Measurements from ENCODE around the gene TBATA.

The TBATA gene, protein sequence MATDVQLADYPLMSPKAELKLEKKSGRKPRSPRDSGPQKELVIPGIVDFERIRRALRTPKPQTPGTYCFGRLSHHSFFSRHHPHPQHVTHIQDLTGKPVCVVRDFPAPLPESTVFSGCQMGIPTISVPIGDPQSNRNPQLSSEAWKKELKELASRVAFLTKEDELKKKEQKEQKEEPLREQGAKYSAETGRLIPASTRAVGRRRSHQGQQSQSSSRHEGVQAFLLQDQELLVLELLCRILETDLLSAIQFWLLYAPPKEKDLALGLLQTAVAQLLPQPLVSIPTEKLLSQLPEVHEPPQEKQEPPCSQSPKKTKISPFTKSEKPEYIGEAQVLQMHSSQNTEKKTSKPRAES

DNA sequence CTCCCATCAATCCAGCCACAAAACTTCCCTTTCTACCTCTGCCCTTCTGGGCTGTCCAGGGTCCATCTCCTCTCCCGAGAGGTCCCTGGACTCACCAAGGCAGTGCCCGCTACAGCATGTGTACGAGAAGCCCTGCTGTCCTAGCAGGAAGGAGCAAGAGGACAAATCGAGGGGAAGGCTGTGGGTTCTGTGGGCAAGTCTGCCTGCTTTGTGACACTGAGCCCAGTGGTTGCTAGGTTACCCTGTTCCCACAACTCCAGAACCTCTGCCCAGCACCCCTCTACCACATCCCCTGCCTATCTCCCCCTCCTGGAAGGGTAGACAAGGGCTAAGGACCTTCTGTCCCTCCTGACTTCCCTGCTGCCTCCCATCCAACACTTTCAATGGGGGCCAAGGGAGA, at the start of gene TBATA:
Gene TBATA (minus strand): TSS at position 188 of the 400 bp plus-strand sequence. CDS start 1,998 bp downstream, outside the sequence.
- no peak for DNase-seq (ENCODE audit: low spot score)

DNA sequence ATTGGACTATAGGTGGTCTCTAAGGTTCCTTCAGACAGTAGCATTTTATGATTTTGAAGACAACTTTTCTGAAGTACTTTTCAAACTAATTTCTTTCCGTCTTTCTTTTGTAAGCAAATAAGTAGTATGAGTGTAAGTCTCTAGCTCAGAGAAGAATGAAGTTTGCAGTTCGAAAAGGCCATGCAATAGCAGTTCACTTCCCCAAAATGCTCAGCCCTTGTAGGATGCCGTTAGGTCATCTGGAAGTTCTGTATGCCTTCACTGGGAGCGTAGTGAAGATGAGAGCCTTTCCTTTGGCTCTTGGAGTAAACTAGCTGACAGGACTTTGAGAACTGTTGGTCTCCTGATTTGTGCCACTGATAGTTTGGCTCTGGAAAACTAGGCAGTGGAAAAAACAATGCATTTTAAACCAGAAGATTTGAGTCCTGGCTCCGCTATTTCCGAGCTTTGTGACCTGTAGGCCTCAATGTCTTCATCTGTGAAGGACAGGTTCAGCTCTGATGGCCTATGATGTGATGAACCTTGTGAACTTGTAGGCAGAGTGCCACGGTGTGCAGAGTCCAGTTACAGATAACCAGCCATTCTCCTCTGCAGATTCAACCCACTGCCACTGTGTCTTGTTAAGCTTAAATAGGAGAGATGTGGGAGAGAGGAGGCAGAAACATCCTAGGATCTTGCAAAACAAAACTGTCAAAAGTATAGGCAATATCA, 49.4 kb upstream of the TBATA start:
- no peak for DNase-seq (ENCODE audit: low spot score)

DNA sequence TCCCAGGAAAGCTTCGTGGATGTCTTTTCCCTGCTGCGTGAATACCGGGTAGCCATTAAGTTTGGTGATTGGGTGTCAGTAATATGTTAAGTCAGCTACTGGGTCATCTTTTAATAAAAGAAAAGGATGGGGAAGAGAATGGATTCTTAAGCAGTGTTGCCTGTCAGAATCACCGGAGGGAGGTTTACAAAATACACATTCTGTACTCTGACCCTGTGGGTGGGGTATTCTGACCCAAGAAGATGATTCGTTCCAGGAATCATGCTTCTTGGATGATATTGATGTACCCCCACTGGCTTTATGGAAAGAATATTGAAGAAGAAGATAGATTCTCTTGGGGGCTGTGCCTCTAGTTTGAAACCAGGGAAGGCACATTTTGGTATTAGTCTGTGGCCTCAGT, 48.8 kb upstream of the TBATA start:
- DNase-seq (ENCODE audit: low spot score), result no peak

DNA sequence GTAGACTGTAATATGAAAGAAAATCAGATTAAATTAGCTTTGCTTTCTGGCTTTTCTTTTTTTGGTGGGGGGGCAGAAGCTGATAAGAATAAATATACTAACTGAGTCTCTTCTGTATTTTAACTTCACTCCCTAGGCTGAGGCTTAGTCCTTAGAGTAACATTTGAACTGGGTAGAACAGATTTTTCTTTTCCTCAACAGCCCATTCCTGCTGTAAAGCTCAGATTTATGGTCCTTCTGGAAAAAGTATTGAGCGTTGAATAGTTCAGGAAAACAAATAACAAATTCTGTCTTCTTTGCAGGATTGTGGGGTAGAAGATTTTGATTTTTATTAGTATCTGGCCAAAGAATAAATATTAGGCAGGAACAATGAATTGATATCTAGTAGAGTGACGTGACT, 48.4 kb upstream of the TBATA start:
- no peak for DNase-seq (ENCODE audit: low spot score)

DNA sequence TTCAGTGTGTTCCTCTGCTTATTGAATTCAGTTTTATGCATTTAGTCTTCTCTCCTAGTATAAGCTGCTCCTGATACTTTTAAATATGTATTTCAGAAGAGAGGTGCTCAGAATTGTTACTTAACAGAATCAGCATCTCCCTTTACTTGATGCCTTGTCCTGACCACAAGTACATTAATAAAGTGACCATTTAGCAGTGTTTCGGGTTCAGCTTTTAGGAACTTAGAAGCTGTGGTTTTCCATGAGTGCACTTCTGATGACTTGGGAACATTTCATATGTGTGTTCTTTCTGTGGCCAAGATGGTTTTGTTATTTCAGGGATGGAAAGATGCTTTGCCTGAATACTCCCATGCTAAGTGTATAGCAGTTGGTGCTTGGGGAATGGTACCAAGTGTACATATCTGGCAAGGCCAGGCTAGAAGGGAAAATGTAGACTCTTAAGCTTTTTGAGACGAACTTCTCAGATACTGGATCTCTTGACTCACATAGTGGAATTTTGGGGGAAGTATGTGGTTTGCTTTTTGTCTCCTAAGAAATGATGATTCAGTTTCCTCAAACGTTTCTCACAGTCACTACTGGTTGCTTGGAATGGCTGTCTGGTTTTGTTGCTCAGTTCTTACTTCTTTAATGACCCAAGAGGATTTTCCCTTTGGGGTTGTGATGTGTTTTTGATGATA, 47.8 kb upstream of the TBATA start:
- peak; percentile 7 for DNase-seq (ENCODE audit: low spot score)

DNA sequence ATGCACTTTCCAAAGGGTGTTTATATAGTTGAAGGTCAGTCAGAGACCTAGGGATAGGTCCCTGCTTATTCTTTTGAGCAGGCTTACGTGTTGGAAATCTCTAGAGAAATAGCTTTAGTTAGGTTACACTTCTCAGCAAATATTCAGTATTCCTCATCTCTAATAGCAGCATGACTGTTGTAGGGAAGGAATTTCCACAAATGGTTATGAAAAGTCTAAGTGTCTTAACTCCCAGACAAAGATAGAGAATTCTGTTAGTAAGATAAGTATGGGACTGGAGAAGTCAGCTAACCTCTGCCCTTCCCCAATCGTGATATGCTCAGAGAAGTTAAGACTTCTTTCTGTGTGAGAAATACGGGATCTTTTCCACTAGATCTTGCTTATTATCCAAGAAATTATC, 47.0 kb upstream of the TBATA start:
- DNase-seq (ENCODE audit: low spot score), result no peak

DNA sequence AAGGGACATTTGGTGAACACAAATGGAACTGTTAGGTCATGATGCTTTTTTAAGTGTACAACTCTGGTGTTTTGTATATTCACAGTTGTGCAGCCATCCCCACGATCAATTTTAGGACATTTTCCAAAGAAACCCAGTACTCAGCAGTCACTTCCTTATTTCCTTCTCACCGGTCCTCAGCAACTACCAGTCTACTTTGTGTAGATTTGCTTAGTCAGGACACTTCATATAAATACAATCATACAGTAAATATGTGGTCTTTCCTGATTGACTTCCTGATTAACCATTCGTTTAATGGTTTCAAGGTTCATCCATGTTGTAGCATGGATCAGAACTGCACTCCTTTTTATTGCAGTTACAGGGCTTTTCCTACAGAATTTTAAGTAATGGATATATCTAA, 45.0 kb upstream of the TBATA start:
- no peak for DNase-seq (ENCODE audit: low spot score)

DNA sequence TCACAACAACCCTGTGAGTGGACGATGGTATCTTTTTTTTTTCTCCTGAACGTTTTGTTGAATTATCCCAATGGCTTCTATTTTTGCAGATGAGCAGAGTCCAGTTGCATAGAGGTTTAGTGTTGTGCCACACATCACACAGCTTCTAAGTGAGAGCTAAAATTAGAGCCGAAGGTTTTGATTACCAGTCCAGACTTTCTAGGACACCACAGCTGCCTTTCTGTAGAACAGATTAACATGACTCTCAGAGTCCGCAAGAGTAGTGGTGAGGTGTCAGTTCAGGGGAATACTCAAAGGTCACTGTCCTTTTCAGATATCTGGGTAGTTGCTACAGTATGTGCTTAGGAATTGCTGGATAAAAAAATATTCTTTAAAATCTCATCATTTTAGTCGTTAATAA, 44.4 kb upstream of the TBATA start:
- DNase-seq (ENCODE audit: low spot score), result no peak

DNA sequence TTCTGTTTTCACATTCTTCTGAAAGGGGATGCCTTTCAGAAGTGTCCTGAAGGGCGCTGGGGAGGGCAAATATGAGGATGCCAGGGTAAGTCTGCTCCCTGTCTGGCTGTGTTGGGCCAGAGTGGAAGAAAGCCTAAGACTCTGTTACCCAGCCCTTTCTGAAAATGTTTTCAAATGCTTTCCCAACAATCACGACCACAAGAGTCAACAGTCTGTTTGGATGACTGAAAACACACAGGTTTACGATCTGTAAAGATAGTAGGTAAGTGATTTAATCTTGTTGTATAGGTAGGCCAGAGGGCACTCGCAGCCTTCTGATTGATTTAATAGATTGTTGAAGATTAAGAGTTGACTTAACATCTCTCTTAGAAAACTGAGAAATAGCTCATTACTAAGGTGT, 43.7 kb upstream of the TBATA start:
- no peak for DNase-seq (ENCODE audit: low spot score)

DNA sequence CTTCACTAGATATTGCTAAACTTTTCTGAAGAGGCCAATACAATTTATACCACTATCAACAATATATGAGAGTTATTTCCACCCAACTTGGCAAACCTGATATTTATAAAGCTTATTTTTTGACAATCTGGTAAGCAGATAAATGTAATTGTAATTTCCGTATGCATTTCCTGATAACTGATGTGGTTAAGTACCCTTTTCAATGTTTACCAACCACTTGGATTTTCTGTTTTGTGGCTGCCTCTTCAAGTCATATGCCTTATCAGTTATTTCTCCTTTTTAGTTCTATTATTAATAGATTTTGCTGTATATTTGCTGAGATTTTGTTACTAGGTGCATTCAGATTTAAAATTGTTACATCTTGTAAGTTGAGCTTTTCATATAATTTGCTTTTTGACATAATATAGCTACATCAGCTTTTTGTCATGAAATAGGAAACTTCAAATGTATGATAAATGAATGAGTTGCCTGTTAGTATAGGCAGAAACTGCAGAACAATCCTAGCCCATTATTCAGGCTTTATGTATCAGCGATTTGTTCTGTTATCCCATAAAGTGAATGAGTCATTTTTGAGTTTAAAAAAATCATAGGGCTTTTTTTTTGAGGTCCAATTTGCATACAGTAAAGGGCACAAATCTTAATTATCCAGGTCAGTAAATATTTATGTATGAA, 42.0 kb upstream of the TBATA start:
- DNase-seq (ENCODE audit: low spot score), result no peak

DNA sequence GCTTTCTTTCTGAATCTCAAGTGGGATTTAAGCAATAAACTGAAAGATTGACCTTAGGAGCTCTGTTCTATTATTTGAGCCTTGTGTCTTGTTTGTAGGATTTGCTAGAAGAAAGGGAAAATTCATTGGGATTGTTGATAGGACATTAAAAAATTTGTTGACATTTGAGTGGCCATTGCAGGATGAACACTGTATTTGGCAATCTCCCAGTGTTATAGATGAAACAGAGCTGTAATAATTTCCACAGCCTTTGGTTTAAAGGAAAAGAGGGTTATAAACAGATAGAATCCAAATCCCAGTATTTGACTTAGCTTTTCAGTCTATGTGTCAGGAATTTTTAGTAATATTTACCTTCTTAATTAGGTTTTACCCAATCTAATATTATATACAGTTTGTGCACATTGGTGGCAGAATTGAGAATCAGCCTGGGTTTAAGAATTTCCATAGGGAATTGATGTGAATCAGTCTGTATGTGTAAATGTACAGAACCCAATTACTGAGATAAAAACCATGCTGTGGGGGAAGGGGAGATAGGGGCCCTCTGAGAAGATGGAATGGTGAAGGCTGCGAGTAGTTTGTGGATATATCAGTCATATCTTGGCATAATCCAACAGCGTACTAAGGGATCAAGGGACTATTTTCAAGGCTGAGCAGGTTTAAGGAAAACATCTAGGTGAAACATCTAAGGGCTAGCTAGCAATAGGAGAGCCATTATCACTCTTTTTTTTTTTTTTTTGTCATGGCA, 37.1 kb upstream of the TBATA start:
- DNase-seq (ENCODE audit: low spot score), result no peak

DNA sequence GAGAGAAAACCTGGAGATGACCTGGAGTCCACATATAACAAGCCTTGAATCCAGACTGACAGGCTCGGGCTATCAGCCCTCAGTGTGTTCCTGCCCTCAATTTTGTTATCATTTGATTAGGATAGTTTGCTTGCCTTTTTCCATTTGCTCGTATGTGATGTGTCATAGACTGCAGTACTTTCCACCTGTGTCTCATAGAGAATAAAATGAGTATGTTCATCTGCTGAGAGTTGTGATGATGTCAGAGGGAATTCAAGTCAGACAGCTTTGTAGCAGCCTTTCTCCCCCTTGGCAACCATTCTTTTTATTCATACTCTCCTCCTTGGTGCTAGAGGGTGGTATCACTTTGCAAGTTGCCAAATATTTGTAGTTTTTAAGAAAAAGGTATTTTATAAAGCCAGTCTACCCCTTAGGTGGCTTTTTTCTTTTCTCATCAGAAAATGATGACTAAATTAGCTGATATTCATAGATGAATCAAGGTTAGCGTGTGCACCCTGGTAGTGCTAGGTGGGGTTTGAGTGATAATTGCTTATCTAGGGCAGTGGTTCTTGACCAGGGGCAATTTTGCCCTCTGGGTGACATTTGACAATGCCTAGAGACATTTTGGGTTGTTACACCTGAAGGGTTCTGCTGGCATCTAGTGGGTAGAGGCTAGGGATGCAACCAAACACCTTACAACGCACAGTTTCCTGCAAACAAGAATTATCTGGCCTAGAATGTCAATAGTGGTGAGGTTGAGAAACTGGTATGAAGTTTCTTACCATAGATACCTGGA, 36.0 kb upstream of the TBATA start:
- no peak for DNase-seq (ENCODE audit: low spot score)

DNA sequence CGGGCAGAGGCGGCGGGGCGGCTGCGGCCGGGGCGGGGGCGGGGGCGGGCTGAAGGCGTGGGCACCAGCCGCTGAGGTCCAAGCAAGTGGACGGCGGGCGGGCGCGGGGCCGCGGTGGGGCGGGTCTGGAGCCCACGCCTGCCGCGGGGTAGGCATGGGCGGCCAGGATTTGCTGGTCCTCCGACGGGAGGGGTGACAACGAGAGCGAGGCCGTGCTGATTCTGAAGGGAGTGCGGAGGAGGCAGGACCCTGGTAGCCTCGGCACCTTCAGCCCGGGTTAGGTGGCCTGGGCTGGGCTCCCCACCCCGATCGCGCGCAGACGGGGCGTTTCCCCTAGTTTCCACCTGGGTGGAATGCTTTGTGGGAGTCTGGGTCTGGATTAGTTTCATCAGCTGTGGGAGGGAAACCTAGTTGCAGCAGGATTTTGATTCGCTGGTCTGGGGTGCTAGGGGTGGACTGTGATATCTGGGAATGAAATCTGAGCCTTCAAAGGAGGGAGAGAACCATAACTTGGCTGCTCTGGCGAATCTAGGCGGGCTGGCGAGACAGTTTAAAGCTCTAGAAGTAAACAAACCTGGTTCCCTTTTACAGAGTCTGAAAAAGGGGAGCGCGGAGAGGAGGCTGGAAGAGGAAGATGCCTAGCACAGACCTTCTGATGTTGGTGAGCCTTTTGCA, 31.2 kb upstream of the TBATA start:
- DNase-seq (ENCODE audit: low spot score), result peak; percentile 6

DNA sequence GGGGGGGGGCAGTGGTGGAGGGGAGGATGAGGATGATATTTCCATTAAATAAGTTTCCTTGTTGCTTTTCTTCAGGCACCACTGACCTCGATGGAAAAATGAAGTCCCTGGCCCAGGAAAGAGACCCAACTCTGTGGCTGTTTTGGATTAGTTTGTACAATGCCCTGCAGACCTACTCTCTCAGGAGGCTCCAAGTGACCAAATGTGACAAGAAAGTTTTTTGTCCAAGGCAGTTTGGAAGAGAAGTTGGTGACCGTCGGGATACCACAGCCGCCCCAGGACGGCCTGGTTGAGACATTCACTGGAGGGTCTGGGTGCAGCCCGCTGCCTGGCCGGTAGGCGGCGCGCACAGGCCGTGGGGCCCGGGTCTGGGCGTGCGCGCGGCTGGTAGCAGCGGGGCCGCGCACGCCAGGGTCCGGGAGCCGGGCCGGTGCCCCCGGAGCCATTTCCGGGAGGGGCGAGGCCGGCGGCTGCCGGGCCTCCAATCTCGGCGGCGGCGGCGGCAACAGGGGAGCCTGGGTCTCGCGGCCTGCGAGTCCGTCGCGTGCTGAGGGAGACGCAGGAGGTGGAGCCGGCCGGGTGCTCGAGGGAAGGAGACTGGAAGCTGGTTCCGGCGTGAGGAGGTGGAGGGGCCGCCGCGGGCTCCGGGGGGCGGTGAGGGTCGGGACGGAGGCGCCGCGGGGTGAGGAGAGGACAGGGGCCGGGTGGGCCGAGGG, 30.5 kb upstream of the TBATA start, which contains the start of gene SGPL1:
Gene SGPL1 (plus strand): TSS at position 445 of the 716 bp plus-strand sequence. CDS start 906 bp downstream, outside the sequence.
- DNase-seq (ENCODE audit: low spot score), result peak; percentile 84

DNA sequence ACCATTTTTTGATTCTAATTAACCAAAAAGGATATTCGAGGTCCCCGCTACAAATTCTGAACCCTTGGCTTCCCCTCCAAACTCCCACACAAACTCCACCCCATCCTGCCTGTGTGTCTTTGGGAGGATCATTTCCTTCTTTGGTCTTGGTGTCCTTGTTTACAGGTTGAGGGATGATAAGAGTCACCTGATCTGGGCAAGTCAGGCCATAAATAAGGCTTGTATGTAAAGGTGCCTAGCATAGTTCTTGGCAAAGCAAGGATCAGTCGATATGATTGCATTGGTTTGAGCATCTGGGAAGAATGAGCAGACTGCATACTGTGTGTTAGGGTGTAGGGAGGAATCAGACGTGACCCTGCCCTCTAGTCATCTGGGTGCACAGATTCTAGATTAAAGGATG, 28.9 kb upstream of the TBATA start:
- no peak for DNase-seq (ENCODE audit: low spot score)

DNA sequence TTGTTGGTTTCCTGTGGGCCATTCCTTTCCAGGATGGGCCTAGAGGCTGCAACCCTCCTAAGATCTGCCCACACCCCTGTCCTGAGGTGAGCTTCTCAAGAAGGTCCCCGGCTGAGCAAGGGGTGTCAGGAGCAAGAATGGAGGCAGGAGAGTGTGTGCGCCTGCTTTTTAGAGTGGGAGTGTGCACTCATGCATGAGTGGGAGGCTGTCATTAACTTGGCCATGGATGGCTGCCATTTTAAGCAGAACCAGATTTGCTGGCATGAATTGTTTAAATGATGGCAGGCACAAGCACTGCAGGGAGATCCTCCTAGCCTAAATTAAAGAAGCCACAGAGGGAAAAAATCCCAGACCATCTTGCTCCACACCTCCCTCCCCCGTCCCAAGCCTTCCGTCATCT, 27.6 kb upstream of the TBATA start:
- no peak for DNase-seq (ENCODE audit: low spot score)

DNA sequence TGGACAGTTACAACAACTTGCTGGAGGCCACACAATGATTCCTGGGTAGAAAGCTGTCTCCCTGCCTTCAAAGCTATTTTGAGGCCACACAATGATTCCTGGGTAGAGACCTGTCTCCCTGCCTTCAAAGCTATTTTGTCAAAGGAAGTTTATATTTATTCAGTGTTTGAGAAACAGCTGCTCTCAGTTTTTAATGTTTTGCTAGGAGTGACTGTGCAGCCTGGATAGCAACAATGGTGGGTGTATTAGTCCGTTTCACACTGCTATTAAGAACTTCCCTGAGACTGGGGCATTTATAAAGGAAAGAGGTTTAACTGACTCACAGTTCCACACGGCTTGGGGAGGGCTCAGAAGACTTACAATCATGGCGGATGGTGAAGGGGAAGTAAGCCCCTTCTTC, 26.7 kb upstream of the TBATA start:
- DNase-seq (ENCODE audit: low spot score), result no peak

DNA sequence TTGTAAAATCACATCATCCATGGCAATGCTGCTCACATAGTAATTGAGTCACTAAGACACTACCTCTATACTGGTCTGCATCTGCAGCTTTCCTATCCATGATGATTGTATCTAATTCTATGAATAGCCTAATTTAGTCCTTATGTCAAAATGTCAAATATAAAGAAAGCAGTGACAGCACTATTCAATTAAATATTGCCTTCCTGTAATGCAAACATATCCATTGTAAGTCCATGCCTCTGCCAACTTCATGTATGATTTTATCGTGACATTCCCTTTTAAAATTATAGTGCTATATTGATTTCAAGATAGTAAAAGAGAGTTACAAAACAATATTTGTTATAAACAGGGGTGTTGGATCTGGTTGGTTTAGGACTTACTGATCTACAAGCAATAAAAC, 25.8 kb upstream of the TBATA start:
- no peak for DNase-seq (ENCODE audit: low spot score)

DNA sequence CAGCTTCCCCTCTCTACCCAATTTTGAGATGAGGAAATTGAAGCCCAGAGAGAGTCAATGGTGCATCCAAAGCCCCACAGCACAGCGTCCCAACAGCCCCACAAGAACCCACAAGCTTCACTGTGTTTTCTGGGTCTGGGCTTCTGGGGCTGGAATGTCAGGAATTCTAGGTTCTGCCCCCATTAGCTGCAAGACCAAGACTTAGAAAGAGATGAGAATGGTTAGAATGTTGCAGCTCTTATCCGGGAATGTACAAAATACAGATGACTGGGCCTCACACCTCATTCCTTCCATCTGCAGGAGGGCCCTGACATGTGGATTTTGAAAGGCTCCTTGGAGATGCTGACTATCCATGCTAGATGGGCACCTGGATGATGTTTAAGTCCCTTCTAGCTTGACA, 24.5 kb upstream of the TBATA start:
- DNase-seq (ENCODE audit: low spot score), result no peak
